HepG2 (cell line): ENCODE results near the gene AJM1. TPM values are rescaled to one million over a fixed set of nuclear protein-coding genes. Genes with fewer than 3 reads are reported as not detected.

ENCODE experiments used
- HNRNPUL1 ChIP-seq: fragments of 200-400 bp; formaldehyde crosslinking; IDR thresholded peaks from 2 replicates; pipeline ENCODE4 v1.6.1; 2017; ENCODE audit warnings: low read depth, mild to moderate bottlenecking, low read length, moderate library complexity
- SNRNP70 ChIP-seq: fragments of 200-400 bp; formaldehyde crosslinking; IDR thresholded peaks from 2 replicates; pipeline ENCODE4 v1.6.1; 2017; ENCODE audit warnings: mild to moderate bottlenecking, low read depth, low read length, moderate library complexity
- ZFX ChIP-seq: sonication (generic); formaldehyde crosslinking; IDR thresholded peaks from 2 replicates; pipeline ENCODE4 v1.4.0; 2020; ENCODE audit warnings: mild to moderate bottlenecking, low read depth, missing genetic modification reagents, moderate library complexity
- ZNF282 ChIP-seq: fragments of 450-650 bp; IDR thresholded peaks from 2 replicates; pipeline ENCODE4 v1.6.1; 2018; ENCODE audit not compliant: partially characterized antibody
- polyA plus RNA-seq, 8 experiments: library from polyadenylated mRNA; depleted of rRNA in 3 of 8; stranded (reverse) in 7 of 8; unstranded in 1 of 8; fragments of >200 nt; fragmentation: Illumina TruSeq in 4 of 8; extraction: Trizol in 4 of 8; gene quantifications; 2 replicates each; pipeline versions ENCODE4 v1.2.1 to v1.2.3, GENCODE V29; 2011 to 2016; ENCODE audit warnings: low read depth in 4 of 8, missing spikeins in 1 of 8, mixed read lengths in 1 of 8; ENCODE audit not compliant: insufficient read depth in 1 of 8
- total RNA-seq, 5 experiments: library from RNA; depleted of rRNA; stranded (reverse); fragments of >200 nt; fragmentation: Illumina TruSeq; extraction: Trizol; gene quantifications; 2 replicates each; pipeline ENCODE4 v1.2.3, GENCODE V29; 2016; ENCODE audit warnings: low read depth in 1 of 5
- TF ChIP-seq, protein P1 (sequence below), 2 experiments: fragments of 450-650 bp in 1 of 2; sonication (generic) in 1 of 2; formaldehyde crosslinking in 1 of 2; IDR thresholded peaks; 2 replicates each; pipeline versions ENCODE4 v1.6.1 to v1.8.0; 2016 to 2022; ENCODE audit warnings: antibody characterized with exemption in 1 of 2, mild to moderate bottlenecking in 1 of 2, missing genetic modification reagents in 1 of 2
- TF ChIP-seq, protein P2 (sequence below): sonication (generic); formaldehyde crosslinking; IDR thresholded peaks from 2 replicates; pipeline ENCODE4 v1.4.0; 2020; ENCODE audit warnings: missing genetic modification reagents, borderline replicate concordance
- TF ChIP-seq, protein P3 (sequence below): sonication (generic); formaldehyde crosslinking; conservative IDR thresholded peaks from 2 replicates; pipeline ENCODE4 v1.4.0; 2020; ENCODE audit warnings: missing genetic modification reagents
- TF ChIP-seq, protein P4 (sequence below): sonication (generic); formaldehyde crosslinking; IDR thresholded peaks from 2 replicates; pipeline ENCODE4 v1.5.0; 2020; ENCODE audit warnings: mild to moderate bottlenecking, missing genetic modification reagents, borderline replicate concordance
- TF ChIP-seq, protein P5 (sequence below): sonication (generic); formaldehyde crosslinking; IDR thresholded peaks from 2 replicates; pipeline ENCODE4 v1.5.0; 2020; ENCODE audit warnings: mild to moderate bottlenecking, low read depth, missing genetic modification reagents, borderline replicate concordance

Gene AJM1
- total and polyA plus RNA-seq, 2 of the 13 experiments (the other 11 are each of a cell fraction or from before 2014, with no cell fraction given), result 1.1 to 1.2 TPM

DNA sequence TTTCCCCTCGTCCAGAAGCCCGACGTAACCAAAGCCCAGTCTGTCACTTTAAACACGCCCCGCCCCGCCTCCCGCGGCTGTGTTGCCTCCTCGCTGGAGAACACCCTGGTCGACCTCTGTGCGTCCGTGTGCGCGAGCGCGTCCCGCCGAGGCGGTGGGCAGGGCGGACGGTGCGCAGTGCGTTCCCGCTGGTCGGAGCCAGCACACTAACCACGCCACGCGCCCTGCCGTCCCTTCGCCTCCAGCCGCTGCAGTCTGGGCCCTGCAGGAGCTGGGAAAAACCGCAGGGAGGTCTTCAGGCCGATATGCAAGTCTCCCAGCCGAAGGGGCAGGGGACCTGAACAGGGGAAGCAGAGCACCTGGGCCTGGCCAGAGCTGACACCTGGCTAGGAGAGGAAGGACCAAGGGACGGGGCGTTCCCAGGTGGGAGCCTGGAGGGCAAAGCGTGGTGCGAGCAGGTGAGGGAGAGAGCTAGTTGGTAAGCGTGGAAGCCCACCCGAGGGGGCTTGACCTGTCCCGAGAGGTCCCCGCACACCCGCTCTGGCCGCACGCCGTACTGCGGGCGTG is 5.6 kb downstream of the AJM1 start (continued):
- TF ChIP-seq, protein P1, sequence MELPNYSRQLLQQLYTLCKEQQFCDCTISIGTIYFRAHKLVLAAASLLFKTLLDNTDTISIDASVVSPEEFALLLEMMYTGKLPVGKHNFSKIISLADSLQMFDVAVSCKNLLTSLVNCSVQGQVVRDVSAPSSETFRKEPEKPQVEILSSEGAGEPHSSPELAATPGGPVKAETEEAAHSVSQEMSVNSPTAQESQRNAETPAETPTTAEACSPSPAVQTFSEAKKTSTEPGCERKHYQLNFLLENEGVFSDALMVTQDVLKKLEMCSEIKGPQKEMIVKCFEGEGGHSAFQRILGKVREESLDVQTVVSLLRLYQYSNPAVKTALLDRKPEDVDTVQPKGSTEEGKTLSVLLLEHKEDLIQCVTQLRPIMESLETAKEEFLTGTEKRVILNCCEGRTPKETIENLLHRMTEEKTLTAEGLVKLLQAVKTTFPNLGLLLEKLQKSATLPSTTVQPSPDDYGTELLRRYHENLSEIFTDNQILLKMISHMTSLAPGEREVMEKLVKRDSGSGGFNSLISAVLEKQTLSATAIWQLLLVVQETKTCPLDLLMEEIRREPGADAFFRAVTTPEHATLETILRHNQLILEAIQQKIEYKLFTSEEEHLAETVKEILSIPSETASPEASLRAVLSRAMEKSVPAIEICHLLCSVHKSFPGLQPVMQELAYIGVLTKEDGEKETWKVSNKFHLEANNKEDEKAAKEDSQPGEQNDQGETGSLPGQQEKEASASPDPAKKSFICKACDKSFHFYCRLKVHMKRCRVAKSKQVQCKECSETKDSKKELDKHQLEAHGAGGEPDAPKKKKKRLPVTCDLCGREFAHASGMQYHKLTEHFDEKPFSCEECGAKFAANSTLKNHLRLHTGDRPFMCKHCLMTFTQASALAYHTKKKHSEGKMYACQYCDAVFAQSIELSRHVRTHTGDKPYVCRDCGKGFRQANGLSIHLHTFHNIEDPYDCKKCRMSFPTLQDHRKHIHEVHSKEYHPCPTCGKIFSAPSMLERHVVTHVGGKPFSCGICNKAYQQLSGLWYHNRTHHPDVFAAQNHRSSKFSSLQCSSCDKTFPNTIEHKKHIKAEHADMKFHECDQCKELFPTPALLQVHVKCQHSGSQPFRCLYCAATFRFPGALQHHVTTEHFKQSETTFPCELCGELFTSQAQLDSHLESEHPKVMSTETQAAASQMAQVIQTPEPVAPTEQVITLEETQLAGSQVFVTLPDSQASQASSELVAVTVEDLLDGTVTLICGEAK (IDR thresholded peaks at IDR 0.05), result no peak
- TF ChIP-seq, protein P1 (CRISPR knock-in tag; IDR thresholded peaks at IDR 0.05), result peak; percentile 75; the same call in 1 of the 2 replicates
- no peak for TF ChIP-seq HNRNPUL1
- TF ChIP-seq, protein P2, sequence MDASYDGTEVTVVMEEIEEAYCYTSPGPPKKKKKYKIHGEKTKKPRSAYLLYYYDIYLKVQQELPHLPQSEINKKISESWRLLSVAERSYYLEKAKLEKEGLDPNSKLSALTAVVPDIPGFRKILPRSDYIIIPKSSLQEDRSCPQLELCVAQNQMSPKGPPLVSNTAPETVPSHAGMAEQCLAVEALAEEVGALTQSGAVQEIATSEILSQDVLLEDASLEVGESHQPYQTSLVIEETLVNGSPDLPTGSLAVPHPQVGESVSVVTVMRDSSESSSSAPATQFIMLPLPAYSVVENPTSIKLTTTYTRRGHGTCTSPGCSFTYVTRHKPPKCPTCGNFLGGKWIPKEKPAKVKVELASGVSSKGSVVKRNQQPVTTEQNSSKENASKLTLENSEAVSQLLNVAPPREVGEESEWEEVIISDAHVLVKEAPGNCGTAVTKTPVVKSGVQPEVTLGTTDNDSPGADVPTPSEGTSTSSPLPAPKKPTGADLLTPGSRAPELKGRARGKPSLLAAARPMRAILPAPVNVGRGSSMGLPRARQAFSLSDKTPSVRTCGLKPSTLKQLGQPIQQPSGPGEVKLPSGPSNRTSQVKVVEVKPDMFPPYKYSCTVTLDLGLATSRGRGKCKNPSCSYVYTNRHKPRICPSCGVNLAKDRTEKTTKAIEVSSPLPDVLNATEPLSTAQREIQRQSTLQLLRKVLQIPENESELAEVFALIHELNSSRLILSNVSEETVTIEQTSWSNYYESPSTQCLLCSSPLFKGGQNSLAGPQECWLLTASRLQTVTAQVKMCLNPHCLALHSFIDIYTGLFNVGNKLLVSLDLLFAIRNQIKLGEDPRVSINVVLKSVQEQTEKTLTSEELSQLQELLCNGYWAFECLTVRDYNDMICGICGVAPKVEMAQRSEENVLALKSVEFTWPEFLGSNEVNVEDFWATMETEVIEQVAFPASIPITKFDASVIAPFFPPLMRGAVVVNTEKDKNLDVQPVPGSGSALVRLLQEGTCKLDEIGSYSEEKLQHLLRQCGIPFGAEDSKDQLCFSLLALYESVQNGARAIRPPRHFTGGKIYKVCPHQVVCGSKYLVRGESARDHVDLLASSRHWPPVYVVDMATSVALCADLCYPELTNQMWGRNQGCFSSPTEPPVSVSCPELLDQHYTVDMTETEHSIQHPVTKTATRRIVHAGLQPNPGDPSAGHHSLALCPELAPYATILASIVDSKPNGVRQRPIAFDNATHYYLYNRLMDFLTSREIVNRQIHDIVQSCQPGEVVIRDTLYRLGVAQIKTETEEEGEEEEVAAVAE (CRISPR knock-in tag), result peak; percentile 76; the same call in 1 of the 2 replicates
- TF ChIP-seq, protein P3, sequence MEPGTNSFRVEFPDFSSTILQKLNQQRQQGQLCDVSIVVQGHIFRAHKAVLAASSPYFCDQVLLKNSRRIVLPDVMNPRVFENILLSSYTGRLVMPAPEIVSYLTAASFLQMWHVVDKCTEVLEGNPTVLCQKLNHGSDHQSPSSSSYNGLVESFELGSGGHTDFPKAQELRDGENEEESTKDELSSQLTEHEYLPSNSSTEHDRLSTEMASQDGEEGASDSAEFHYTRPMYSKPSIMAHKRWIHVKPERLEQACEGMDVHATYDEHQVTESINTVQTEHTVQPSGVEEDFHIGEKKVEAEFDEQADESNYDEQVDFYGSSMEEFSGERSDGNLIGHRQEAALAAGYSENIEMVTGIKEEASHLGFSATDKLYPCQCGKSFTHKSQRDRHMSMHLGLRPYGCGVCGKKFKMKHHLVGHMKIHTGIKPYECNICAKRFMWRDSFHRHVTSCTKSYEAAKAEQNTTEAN (CRISPR knock-in tag), result 0 out of 2 replicates have a peak, but pooled peaks have one; percentile 28
- no peak for TF ChIP-seq SNRNP70
- TF ChIP-seq, protein P4, sequence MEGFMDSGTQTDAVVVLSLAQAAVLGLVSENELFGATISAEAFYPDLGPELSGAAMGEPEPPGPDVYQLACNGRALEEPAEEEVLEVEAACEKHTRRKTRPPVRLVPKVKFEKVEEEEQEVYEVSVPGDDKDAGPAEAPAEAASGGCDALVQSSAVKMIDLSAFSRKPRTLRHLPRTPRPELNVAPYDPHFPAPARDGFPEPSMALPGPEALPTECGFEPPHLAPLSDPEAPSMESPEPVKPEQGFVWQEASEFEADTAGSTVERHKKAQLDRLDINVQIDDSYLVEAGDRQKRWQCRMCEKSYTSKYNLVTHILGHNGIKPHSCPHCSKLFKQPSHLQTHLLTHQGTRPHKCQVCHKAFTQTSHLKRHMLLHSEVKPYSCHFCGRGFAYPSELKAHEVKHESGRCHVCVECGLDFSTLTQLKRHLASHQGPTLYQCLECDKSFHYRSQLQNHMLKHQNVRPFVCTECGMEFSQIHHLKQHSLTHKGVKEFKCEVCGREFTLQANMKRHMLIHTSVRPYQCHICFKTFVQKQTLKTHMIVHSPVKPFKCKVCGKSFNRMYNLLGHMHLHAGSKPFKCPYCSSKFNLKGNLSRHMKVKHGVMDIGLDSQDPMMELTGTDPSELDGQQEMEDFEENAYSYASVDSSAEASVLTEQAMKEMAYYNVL (CRISPR knock-in tag), result peak; percentile 7; the same call in 1 of the 2 replicates
- no peak for TF ChIP-seq ZNF282
- TF ChIP-seq ZFX, result peak; percentile 57; the same call in 1 of the 2 replicates
- TF ChIP-seq, protein P5, sequence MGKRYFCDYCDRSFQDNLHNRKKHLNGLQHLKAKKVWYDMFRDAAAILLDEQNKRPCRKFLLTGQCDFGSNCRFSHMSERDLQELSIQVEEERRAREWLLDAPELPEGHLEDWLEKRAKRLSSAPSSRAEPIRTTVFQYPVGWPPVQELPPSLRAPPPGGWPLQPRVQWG, result no peak
